K562 (cell line): Measurements from ENCODE around the gene KRT33A.

Experiments
- CTCF ChIP-seq, 3 experiments: IDR thresholded peaks in 2 of 3; conservative IDR thresholded peaks in 1 of 3; 2 replicates each; pipeline ENCODE4 v1.5.1; 2011 to 2012; ENCODE audit warnings: low read length in 3 of 3, mild to moderate bottlenecking in 3 of 3, control low read depth in 2 of 3, improper control_type of control experiment in 1 of 3, inconsistent platforms in 1 of 3, low read depth in 1 of 3, mixed read lengths in 1 of 3, moderate library complexity in 1 of 3; ENCODE audit not compliant: insufficient read depth in 2 of 3
- FOS ChIP-seq: IDR thresholded peaks from 3 replicates; pipeline ENCODE4 v1.6.1; 2011; ENCODE audit not compliant: insufficient read length; ENCODE audit errors: extremely low read depth
- STAG1 ChIP-seq: sonication (generic); formaldehyde crosslinking; IDR thresholded peaks from 2 replicates; pipeline ENCODE4 v1.5.0; 2020; ENCODE audit warnings: missing genetic modification reagents, borderline replicate concordance

GRCh38 chr17:41393294-41393693 lies 42.7 kb upstream of the KRT33A start:
- TF ChIP-seq CTCF (IDR thresholded peaks at IDR 0.05 in 2 of 3, conservative IDR thresholded peaks at IDR 0.05 in 1 of 3; ENCODE audit: insufficient read depth in 2 of 3, low read depth in 1 of 3, low read length in 3 of 3) = no peak
- no peak for TF ChIP-seq STAG1 (CRISPR knock-in tag)
- no peak for TF ChIP-seq FOS
